GM12891 (cell line): ENCODE results near the gene TMEM114.
A peak's percentile ranks its signal among the peaks of the same experiment; 100 is the strongest.

ENCODE experiments used
- DNase-seq: peaks from one replicate; pipeline ENCODE4 v3.0.0; 2011; ENCODE audit warnings: low spot score; ENCODE audit not compliant: insufficient read length
- FAIRE-seq: peaks from 2 replicates; lab custom pipeline; 2011; peaks lifted over from hg19 to GRCh38; lab: Jason Lieb, UNC
- PAX5 ChIP-seq: IDR thresholded peaks from 2 replicates; pipeline ENCODE4 v1.6.1; 2011; ENCODE audit warnings: low read length, moderate library complexity, mild to moderate bottlenecking; ENCODE audit not compliant: insufficient read depth, severe bottlenecking
- POLR2A ChIP-seq: IDR thresholded peaks from 2 replicates; pipeline ENCODE4 v1.6.1; 2011; ENCODE audit warnings: low read depth, low read length, control low read depth
- POLR2AphosphoS5 ChIP-seq: IDR thresholded peaks from 2 replicates; pipeline ENCODE4 v1.6.1; 2011; ENCODE audit warnings: low read depth, low read length, control low read depth
- POU2F2 ChIP-seq: IDR thresholded peaks from 2 replicates; pipeline ENCODE4 v1.6.1; 2011; ENCODE audit warnings: low read depth, mild to moderate bottlenecking, control low read depth, low read length, moderate library complexity
- SPI1 ChIP-seq: IDR thresholded peaks from 2 replicates; pipeline ENCODE4 v1.6.1; 2011; ENCODE audit warnings: low read depth, low read length, control low read depth
- TAF1 ChIP-seq: IDR thresholded peaks from 2 replicates; pipeline ENCODE4 v1.6.1; 2011; ENCODE audit warnings: low read depth, low read length, control low read depth

Gene TMEM114

GRCh38 chr16:8588682-8589056, 1.6 kb downstream of the TMEM114 start:
- no peak for DNase-seq
- TF ChIP-seq TAF1 (no peak), POU2F2 (no peak), PAX5 (no peak)
- FAIRE-seq = no peak

- DNase-seq = no peak
- no peak for TF ChIP-seq POLR2AphosphoS5
- TF ChIP-seq POLR2A = no peak
- no peak for TF ChIP-seq POU2F2
- no peak for TF ChIP-seq TAF1
- TF ChIP-seq SPI1 = no peak
- no peak for TF ChIP-seq PAX5
- no peak for FAIRE-seq
Measured at GRCh38 chr16:8587065-8587464, 3.2 kb downstream of the TMEM114 start.

- FAIRE-seq (no peak), DNase-seq (no peak)
- TF ChIP-seq POU2F2 (no peak), TAF1 (no peak), PAX5 (no peak), POLR2A (no peak), SPI1 (no peak), POLR2AphosphoS5 (no peak)
Measured at GRCh38 chr16:8585857-8586256, 4.5 kb downstream of the TMEM114 start.

- DNase-seq (no peak), FAIRE-seq (no peak)
- no peak for TF ChIP-seq TAF1
- TF ChIP-seq PAX5 = no peak
- TF ChIP-seq POU2F2 = no peak
- TF ChIP-seq POLR2AphosphoS5 = no peak
- no peak for TF ChIP-seq POLR2A
- TF ChIP-seq SPI1 = no peak
Measured at GRCh38 chr16:8585041-8585440, 5.3 kb downstream of the TMEM114 start.

- FAIRE-seq = no peak
- DNase-seq = no peak
- TF ChIP-seq POU2F2 = no peak
- TF ChIP-seq PAX5 = no peak
- no peak for TF ChIP-seq POLR2A
- no peak for TF ChIP-seq SPI1
- TF ChIP-seq POLR2AphosphoS5 = no peak
- TF ChIP-seq TAF1 = no peak
Measured at GRCh38 chr16:8583732-8584131, 6.6 kb downstream of the TMEM114 start.

- no peak for FAIRE-seq
- DNase-seq = no peak
- TF ChIP-seq POU2F2 (no peak), POLR2A (no peak), SPI1 (no peak), POLR2AphosphoS5 (no peak), PAX5 (no peak), TAF1 (no peak)
Measured at GRCh38 chr16:8583199-8583598, 7.1 kb downstream of the TMEM114 start.

- no peak for DNase-seq
- FAIRE-seq = peak; percentile 60
- TF ChIP-seq SPI1 (peak; percentile 95), POLR2AphosphoS5 (no peak)
Measured at GRCh38 chr16:8581831-8582580, 8.3 kb downstream of the TMEM114 start.

- TF ChIP-seq SPI1 (no peak), POU2F2 (no peak), POLR2A (no peak), TAF1 (no peak), PAX5 (no peak), POLR2AphosphoS5 (no peak)
- DNase-seq (no peak), FAIRE-seq (no peak)
Measured at GRCh38 chr16:8579559-8579958, 10.8 kb downstream of the TMEM114 start.

GRCh38 chr16:8577678-8578304, 12.5 kb downstream of the TMEM114 start:
- DNase-seq (no peak), FAIRE-seq (no peak)
- TF ChIP-seq POLR2A = no peak
- TF ChIP-seq POLR2AphosphoS5 = no peak
- no peak for TF ChIP-seq PAX5
- no peak for TF ChIP-seq TAF1
- TF ChIP-seq SPI1 = no peak
- TF ChIP-seq POU2F2 = no peak

GRCh38 chr16:8576141-8577004, 13.9 kb downstream of the TMEM114 start:
- TF ChIP-seq TAF1 = no peak
- no peak for TF ChIP-seq POU2F2
- TF ChIP-seq SPI1 = no peak
- TF ChIP-seq POLR2A = no peak
- no peak for TF ChIP-seq POLR2AphosphoS5
- no peak for TF ChIP-seq PAX5
- FAIRE-seq (no peak), DNase-seq (no peak)
